SU-DHL-6 (cell line): ENCODE results near the gene METTL13.

Experiments used
- H2AFZ ChIP-seq: fragments of 200-600 bp; sonication (generic); 2 replicates; pipeline ENCODE4 v1.6.1; 2014; ENCODE audit warnings: low read depth, mild to moderate bottlenecking, moderate library complexity, mixed read lengths, antibody characterized with exemption, low read length; ENCODE audit not compliant: severe bottlenecking
- H3F3A ChIP-seq: fragments of 200-600 bp; shearing (Covaris generic); 2 replicates; pipeline ENCODE4 v1.6.0; 2016; ENCODE audit warnings: antibody characterized with exemption, mild to moderate bottlenecking; ENCODE audit not compliant: insufficient read depth
- H3K27ac ChIP-seq: fragments of 200-600 bp; sonication (generic); 2 replicates; pipeline ENCODE4 v1.5.1; 2016; ENCODE audit warnings: low read depth, mild to moderate bottlenecking, low read length, moderate library complexity, mixed read lengths
- H3K27me3 ChIP-seq: fragments of 200-600 bp; sonication (generic), shearing (Covaris generic); 2 replicates; pipeline ENCODE4 v1.6.0; 2014; ENCODE audit warnings: mild to moderate bottlenecking, low read length
- H3K36me3 ChIP-seq: fragments of 200-600 bp; sonication (generic); 2 replicates; pipeline ENCODE4 v1.6.1; 2014; ENCODE audit warnings: mild to moderate bottlenecking, low read length, mixed read lengths
- H3K4me2 ChIP-seq: fragments of 300-600, 200-600 bp; shearing (Covaris generic), sonication (generic); 2 replicates; pipeline ENCODE4 v1.6.0; 2014; ENCODE audit warnings: low read length, low read depth, mild to moderate bottlenecking; ENCODE audit not compliant: poor library complexity, severe bottlenecking
- H3K4me3 ChIP-seq: fragments of 200-600 bp; sonication (generic); 2 replicates; pipeline ENCODE4 v1.5.1; 2014; ENCODE audit warnings: antibody characterized with exemption, low read length, mild to moderate bottlenecking, mixed read lengths; ENCODE audit not compliant: insufficient read depth, poor library complexity, severe bottlenecking
- H3K79me2 ChIP-seq: fragments of 200-600 bp; sonication (generic); 2 replicates; pipeline ENCODE4 v1.6.1; 2014; ENCODE audit warnings: mild to moderate bottlenecking, low read length, moderate library complexity; ENCODE audit not compliant: insufficient read depth
- H3K9ac ChIP-seq: fragments of 200-600 bp; sonication (generic); 2 replicates; pipeline ENCODE4 v1.7.0; 2014; ENCODE audit warnings: mild to moderate bottlenecking, low read length
- H3K9me2 ChIP-seq: fragments of 200-600 bp; sonication (generic); replicated peaks from 2 replicates; pipeline ENCODE4 v1.6.1; 2014; ENCODE audit warnings: low read length; ENCODE audit not compliant: insufficient read depth
- H3K9me3 ChIP-seq: fragments of 200-600 bp; sonication (generic); 2 replicates; pipeline ENCODE4 v1.6.1; 2014; ENCODE audit warnings: low read length, mixed read lengths; ENCODE audit not compliant: insufficient read depth
- H4K20me1 ChIP-seq: fragments of 200-600 bp; sonication (generic); 2 replicates; pipeline ENCODE4 v1.6.1; 2014; ENCODE audit warnings: low read depth, mild to moderate bottlenecking, antibody characterized with exemption, low read length, moderate library complexity, mixed read lengths
- CTCF ChIP-seq: fragments of 200-600 bp; sonication (generic); IDR thresholded peaks from one replicate; pipeline ENCODE4 v1.5.1; 2017; ENCODE audit warnings: antibody characterized with exemption, mild to moderate bottlenecking, low read length, moderate library complexity; ENCODE audit not compliant: insufficient read depth, poor library complexity, severe bottlenecking
- EZH2phosphoT487 ChIP-seq: fragments of 200-600 bp; sonication (generic), shearing (Covaris generic); conservative IDR thresholded peaks from 2 replicates; pipeline ENCODE4 v1.6.1; 2018; ENCODE audit warnings: mild to moderate bottlenecking, antibody characterized with exemption, low read length, moderate library complexity, mixed read lengths

METTL13 gene

GRCh38 chr1:171754971-171755370 is 26.5 kb upstream of the METTL13 start:
- Histone ChIP-seq H3K79me2 (no peaks in the 10 kb centered on the region), H3K36me3 (no peaks in the 10 kb centered on the region), H3K9me3 (no peaks in the 10 kb centered on the region), H3K9ac (no peak overlapping the region), H3K9me2 (no peaks in the 10 kb centered on the region), H3K4me3 (no peak overlapping the region), H3K27me3 (no peaks in the 10 kb centered on the region), H2AFZ (no peak overlapping the region), H3K4me2 (no peak overlapping the region), H4K20me1 (no peaks in the 10 kb centered on the region), H3K27ac (no peak overlapping the region), H3F3A (no peaks in the 10 kb centered on the region)
- TF ChIP-seq CTCF (no peak), EZH2phosphoT487 (no peak)

DNA sequence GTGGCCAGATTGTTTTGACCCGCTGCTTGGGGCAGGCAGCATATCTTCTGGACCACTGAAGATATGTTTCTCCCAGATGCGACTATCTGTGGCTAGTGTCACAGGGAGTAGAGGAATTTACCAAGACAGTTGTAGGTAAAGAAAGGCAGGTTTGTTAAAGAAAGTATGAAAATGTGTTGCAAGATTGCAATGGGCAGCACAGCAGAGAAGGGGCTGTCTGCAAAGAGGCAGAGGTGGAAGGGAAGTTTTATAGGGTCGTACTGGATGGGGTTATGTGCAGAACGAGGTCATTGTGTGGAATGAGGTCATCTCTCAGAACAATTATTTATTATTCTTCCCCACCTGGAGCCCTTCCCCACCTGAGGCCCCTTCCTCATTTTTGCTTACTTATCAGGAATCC is 24.6 kb upstream of the METTL13 start:
- no peak overlapping the region for H3K4me3 ChIP-seq
- no peaks in the 10 kb centered on the region for H3K36me3 ChIP-seq
- no peak overlapping the region for H3K27ac ChIP-seq
- H3K79me2 ChIP-seq: no peaks in the 10 kb centered on the region
- no peaks in the 10 kb centered on the region for H3K9me2 ChIP-seq
- no peaks in the 10 kb centered on the region for H3K27me3 ChIP-seq
- H3K9me3 ChIP-seq: no peaks in the 10 kb centered on the region
- H4K20me1 ChIP-seq: no peaks in the 10 kb centered on the region
- H3K9ac ChIP-seq: no peak overlapping the region
- H2AFZ ChIP-seq: no peak overlapping the region
- H3F3A ChIP-seq: no peaks in the 10 kb centered on the region
- no peak for TF ChIP-seq CTCF
- H3K4me2 ChIP-seq: no peak overlapping the region

DNA sequence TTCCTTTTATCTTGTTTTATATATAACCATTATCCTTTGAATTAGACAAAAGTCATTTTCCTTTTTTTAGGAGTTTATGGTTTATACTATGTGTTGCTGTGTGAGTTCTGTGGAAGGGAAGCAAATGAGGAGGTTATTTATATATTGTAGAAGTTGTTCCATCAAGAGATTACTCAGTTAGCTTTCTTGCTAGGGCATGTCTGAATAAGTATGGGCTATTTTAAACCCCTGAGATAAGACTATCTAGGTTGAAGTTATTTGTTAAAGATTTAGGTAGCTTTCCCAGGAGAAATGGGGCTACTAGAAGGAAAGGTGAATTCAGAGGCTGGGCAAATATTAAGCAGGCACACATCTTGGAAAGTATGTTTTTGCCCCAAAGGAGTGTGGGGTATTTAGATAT is 23.4 kb upstream of the METTL13 start:
- H3K9me2 ChIP-seq: no peaks in the 10 kb centered on the region

More for the DNA sequence above, 23.4 kb upstream of the METTL13 start:
- H3K27ac ChIP-seq: no peak overlapping the region
- H3K79me2 ChIP-seq: no peaks in the 10 kb centered on the region
- no peaks in the 10 kb centered on the region for H3K36me3 ChIP-seq
- TF ChIP-seq EZH2phosphoT487 (no peak), CTCF (no peak)
- H3K4me3 ChIP-seq: no peak overlapping the region
- H4K20me1 ChIP-seq: no peaks in the 10 kb centered on the region
- no peak overlapping the region for H3K9ac ChIP-seq
- H3K27me3 ChIP-seq: no peaks in the 10 kb centered on the region
- no peak overlapping the region for H2AFZ ChIP-seq
- no peaks in the 10 kb centered on the region for H3K9me3 ChIP-seq
- no peak overlapping the region for H3K4me2 ChIP-seq
- no peaks in the 10 kb centered on the region for H3F3A ChIP-seq
